ENCODE measurements around the gene MMRN2. TPM values are rescaled to one million over a fixed set of nuclear protein-coding genes. Genes with fewer than 3 reads are reported as not detected.

Gene MMRN2
- total RNA-seq, 1 experiment from 2014 or later = 0.64 TPM

GRCh38 chr10:86932674-86933073 lies 24.7 kb downstream of the MMRN2 start:
- TF ChIP-seq CTCF (IDR thresholded peaks at IDR 0.05; ENCODE audit: insufficient read depth in 1 of 2, low read depth in 1 of 2, low read length in 1 of 2, severe bottlenecking in 1 of 2, unreplicated experiment in 1 of 2) = no peak
- H3K4me1 Mint-ChIP-seq (ENCODE audit: low read depth, unreplicated experiment) = no peaks in the 10 kb centered on the region
- BruUV-seq (replicated peaks) = no TSS peak
- no peak overlapping the region for H3K4me3 Mint-ChIP-seq (ENCODE audit: unreplicated experiment)
- ChIA-PET POLR2A (no interaction called here), CTCF (no interaction called here)
- H3K4me1 ChIP-seq = peaks cover 9% of the 10 kb centered on the region; the same call in 1 of the 2 replicates
- no peak for DNase-seq
- no peaks in the 10 kb centered on the region for H3K9me3 Mint-ChIP-seq (ENCODE audit: unreplicated experiment)
- no peaks in the 10 kb centered on the region for H3K36me3 ChIP-seq (ENCODE audit: control insufficient read depth, insufficient read depth, low read length)
- H3K4me3 ChIP-seq (ENCODE audit: low read depth, low read length) = no peak overlapping the region
- peaks cover 21% of the 10 kb centered on the region for H3K36me3 Mint-ChIP-seq (ENCODE audit: insufficient read depth, unreplicated experiment)
- no peaks in the 10 kb centered on the region for H3K9me3 ChIP-seq
- no peaks in the 10 kb centered on the region for H3K27me3 ChIP-seq (replicated peaks; ENCODE audit: control insufficient read depth, insufficient read depth, low read length)
- no peaks in the 10 kb centered on the region for H3K27me3 Mint-ChIP-seq (ENCODE audit: insufficient read depth, unreplicated experiment)
- intact Hi-C loops (cut with micrococcal nuclease; ENCODE audit: unreplicated experiment) = no loop called here
- H3K27ac Mint-ChIP-seq (ENCODE audit: unreplicated experiment) = no peak overlapping the region

GRCh38 chr10:86931872-86932271 lies 25.5 kb downstream of the MMRN2 start:
- POLR2A ChIA-PET = no interaction called here
- no peak for TF ChIP-seq CTCF (IDR thresholded peaks at IDR 0.05; ENCODE audit: insufficient read depth in 1 of 2, low read depth in 1 of 2, low read length in 1 of 2, severe bottlenecking in 1 of 2, unreplicated experiment in 1 of 2)
- BruUV-seq (replicated peaks) = no TSS peak
- DNase-seq = no peak
- intact Hi-C loops (cut with micrococcal nuclease; ENCODE audit: unreplicated experiment) = no loop called here
- no peak overlapping the region for H3K4me3 ChIP-seq (ENCODE audit: low read depth, low read length)
- Mint-ChIP-seq H3K36me3 (ENCODE audit: insufficient read depth, unreplicated experiment) (peaks cover 17% of the 10 kb centered on the region), H3K27ac (ENCODE audit: unreplicated experiment) (no peak overlapping the region), H3K27me3 (ENCODE audit: insufficient read depth, unreplicated experiment) (no peaks in the 10 kb centered on the region), H3K9me3 (ENCODE audit: unreplicated experiment) (no peaks in the 10 kb centered on the region), H3K4me1 (ENCODE audit: low read depth, unreplicated experiment) (no peaks in the 10 kb centered on the region), H3K4me3 (ENCODE audit: unreplicated experiment) (no peak overlapping the region)
- H3K4me1 ChIP-seq = peaks cover 9% of the 10 kb centered on the region; the same call in 1 of the 2 replicates
- no peaks in the 10 kb centered on the region for H3K9me3 ChIP-seq
- CTCF ChIA-PET = no interaction called here
- H3K36me3 ChIP-seq (ENCODE audit: control insufficient read depth, insufficient read depth, low read length) = no peaks in the 10 kb centered on the region
- H3K27me3 ChIP-seq (replicated peaks; ENCODE audit: control insufficient read depth, insufficient read depth, low read length) = no peaks in the 10 kb centered on the region

- H3K36me3 Mint-ChIP-seq (ENCODE audit: insufficient read depth, unreplicated experiment) = peaks cover 17% of the 10 kb centered on the region
- intact Hi-C loops (cut with micrococcal nuclease; ENCODE audit: unreplicated experiment) = no loop called here
- H3K27ac Mint-ChIP-seq (ENCODE audit: unreplicated experiment) = no peak overlapping the region
Observed at GRCh38 chr10:86929468-86930380, 27.7 kb downstream of the MMRN2 start.

More at GRCh38 chr10:86929468-86930380, 27.7 kb downstream of the MMRN2 start:
- Histone ChIP-seq H3K9me3 (no peaks in the 10 kb centered on the region), H3K4me1 (peaks cover 8% of the 10 kb centered on the region; the same call in 1 of the 2 replicates), H3K27me3 (replicated peaks; ENCODE audit: control insufficient read depth, insufficient read depth, low read length) (no peaks in the 10 kb centered on the region), H3K36me3 (ENCODE audit: control insufficient read depth, insufficient read depth, low read length) (no peaks in the 10 kb centered on the region), H3K4me3 (ENCODE audit: low read depth, low read length) (no peak overlapping the region)
- Mint-ChIP-seq H3K27me3 (ENCODE audit: insufficient read depth, unreplicated experiment) (no peaks in the 10 kb centered on the region), H3K4me3 (ENCODE audit: unreplicated experiment) (no peak overlapping the region), H3K4me1 (ENCODE audit: low read depth, unreplicated experiment) (no peaks in the 10 kb centered on the region), H3K9me3 (ENCODE audit: unreplicated experiment) (no peaks in the 10 kb centered on the region)
- CTCF ChIA-PET = no interaction called here
- POLR2A ChIA-PET = no interaction called here
- no peak for TF ChIP-seq CTCF (IDR thresholded peaks at IDR 0.05; ENCODE audit: insufficient read depth in 1 of 2, low read depth in 1 of 2, low read length in 1 of 2, severe bottlenecking in 1 of 2, unreplicated experiment in 1 of 2)
- DNase-seq = no peak
- no TSS peak for BruUV-seq (replicated peaks)
